HG03460 (cell line): ENCODE results near the gene VTI1A.
"Not testable (repeated sequence)": the region's sequence is repeated elsewhere in the genome, so short reads cannot be mapped to it uniquely, and the experiment has no call there.

Experiments
- ATAC-seq: cut with Tn5 transposase; IDR thresholded peaks from one replicate; pipeline ENCODE4 v1.9.1; 2021; ENCODE audit not compliant: unreplicated experiment

VTI1A gene

GRCh38 chr10:112848868-112849430 lies 401.9 kb downstream of the VTI1A start:
- no peak for ATAC-seq

- ATAC-seq = no peak
Measured at GRCh38 chr10:112849546-112849945, 402.5 kb downstream of the VTI1A start.

DNA sequence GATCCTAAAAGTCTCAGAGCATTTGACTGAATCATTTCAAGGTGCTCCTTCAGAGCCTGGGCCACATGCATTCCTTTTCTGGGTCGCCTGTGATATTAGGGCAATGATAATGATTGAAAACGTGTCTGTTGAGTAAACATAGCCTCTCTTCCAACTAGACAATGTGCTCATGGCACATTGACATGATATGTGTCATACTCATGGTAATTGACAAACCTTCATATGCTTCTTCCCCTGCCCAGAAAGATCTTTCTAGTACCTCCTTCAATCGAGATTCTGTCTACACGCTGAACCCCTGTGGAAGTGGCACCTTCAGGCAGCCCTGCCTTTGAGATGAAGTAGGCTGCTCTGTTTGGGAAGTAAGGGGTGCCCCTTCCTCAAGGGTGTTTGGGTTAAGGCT lies 404.2 kb downstream of the VTI1A start:
- no peak for ATAC-seq

DNA sequence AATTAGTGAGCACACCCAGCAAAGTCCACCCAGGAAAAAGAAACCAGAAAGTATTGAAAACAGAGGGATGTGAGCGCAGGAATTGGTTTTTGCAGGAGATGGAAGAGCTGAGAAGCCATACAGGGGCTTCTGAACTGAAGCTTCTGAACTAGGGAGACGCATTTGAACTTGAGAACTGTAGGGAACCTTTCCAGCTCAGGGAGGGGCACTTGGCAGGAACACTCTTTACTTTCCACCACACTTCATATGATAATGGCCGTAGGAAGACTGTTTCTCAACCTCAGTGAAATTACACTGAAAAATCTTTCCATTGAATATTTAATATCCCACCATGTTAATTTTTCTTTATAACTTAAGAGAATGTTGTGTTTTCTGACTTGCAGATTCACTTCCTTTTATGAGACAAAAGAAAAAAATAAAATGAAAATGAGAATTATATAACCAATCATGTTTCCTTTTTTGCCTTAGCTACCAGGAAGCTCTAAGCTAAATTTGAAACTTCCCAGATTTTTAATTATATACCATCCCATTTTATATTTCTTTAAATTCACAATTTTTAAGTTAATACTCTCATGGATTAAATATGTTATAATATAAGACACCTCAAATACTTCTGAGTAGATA lies 404.7 kb downstream of the VTI1A start:
- no peak for ATAC-seq

DNA sequence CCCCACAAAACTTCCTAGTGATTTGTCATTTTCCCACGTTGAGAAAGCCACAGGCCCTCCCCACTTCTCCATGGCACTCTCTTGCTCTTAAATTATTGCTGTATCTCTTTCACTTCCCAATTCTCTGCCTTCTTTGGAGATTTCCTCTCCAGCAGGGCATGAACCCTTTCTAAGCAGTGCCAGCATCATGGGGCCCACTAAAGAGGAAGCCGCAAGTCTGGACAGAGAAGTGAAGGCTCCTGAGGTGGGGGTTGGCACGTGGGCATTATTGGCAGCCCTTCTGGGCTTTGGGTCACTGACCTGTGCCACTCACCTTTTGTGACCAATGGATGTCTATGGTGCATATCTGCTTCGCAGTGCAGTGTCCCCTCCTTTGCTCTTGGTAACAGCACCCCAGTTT lies 405.3 kb downstream of the VTI1A start:
- no peak for ATAC-seq

DNA sequence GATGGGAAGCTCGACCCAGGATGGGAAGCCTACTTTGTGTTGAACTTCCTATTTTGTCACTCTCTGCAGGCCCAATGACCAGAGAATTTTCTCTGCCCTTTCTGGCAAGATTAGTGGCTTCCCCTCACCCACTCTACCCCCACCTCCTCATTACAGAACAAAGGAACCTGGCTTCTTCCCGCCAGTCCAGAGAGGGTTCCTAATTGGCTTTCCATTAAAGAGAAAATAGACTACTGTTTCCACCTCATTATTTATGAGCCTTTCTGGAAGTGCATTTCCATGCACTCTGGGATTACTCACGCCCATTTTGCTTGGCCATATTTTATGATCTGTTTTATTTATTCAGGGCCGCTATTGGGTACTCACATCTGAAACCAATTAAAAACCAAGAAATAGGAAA lies 408.1 kb downstream of the VTI1A start:
- no peak for ATAC-seq

DNA sequence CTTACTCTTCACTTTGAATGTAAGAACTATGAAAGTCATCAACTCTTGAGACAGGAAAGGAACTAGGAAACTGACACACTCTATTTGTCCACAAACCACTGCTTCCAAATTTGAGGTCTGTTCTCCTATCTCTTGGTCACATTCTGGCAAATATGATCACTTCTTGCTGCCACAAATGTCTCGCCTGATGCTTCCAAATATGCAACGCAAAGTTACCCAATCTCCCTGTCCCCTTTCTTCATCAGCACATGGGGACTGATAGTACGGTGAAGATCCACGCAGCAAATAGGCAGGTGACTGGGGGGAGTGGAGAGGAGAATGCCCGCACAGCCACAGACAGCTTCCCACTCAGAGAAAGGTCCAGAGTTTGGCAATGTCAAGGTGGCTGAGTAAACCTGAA lies 410.5 kb downstream of the VTI1A start:
- ATAC-seq = no peak

GRCh38 chr10:112858986-112859651 lies 412.1 kb downstream of the VTI1A start:
- no peak for ATAC-seq

- no peak for ATAC-seq
Measured at GRCh38 chr10:112859793-112860192, 412.8 kb downstream of the VTI1A start.

DNA sequence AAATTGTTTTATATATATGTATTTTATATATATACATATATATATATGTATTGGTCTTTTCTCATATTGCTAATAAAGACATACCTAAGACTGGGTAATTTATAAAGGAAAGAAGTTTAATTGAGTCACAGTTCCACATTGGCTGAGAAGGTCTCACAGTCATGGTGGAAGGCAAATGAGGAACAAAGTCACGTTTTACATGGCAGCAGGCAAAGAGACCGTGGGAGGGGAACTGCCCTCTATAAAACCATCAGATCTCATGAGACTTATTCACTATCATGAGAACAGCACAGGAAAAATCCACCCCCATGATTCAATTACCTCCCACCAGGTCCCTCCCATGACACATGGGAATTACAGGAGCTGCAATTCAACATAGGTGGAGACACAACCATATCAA lies 416.4 kb downstream of the VTI1A start:
- ATAC-seq = not testable (repeated sequence)
